ENCODE results near the gene BCL11A.

DNA sequence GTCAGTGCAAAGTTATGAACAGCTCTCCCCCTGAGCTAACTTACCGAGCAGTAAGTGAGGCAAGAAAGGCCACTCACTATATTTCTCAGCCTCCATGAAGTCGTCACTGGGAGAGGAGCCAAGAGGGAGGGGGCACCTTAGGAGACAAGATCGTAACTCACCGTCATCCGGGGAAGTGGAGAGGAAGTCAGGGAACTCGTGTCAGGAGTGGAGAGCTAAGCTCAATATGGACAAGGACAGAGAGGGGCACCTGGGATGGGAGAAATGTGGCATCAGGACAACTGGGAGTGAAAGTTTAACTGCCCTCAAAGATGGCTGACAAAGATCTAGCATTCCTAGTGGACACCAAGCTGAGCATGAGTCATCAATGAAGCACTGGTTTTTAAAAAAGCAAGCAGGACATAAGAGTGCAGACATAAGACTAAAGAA is 37.1 kb downstream of the BCL11A start:
- TF ChIP-seq, protein P1, sequence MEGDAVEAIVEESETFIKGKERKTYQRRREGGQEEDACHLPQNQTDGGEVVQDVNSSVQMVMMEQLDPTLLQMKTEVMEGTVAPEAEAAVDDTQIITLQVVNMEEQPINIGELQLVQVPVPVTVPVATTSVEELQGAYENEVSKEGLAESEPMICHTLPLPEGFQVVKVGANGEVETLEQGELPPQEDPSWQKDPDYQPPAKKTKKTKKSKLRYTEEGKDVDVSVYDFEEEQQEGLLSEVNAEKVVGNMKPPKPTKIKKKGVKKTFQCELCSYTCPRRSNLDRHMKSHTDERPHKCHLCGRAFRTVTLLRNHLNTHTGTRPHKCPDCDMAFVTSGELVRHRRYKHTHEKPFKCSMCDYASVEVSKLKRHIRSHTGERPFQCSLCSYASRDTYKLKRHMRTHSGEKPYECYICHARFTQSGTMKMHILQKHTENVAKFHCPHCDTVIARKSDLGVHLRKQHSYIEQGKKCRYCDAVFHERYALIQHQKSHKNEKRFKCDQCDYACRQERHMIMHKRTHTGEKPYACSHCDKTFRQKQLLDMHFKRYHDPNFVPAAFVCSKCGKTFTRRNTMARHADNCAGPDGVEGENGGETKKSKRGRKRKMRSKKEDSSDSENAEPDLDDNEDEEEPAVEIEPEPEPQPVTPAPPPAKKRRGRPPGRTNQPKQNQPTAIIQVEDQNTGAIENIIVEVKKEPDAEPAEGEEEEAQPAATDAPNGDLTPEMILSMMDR (IDR thresholded peaks at IDR 0.05; ENCODE audit: low read depth, low read length, poor library complexity, severe bottlenecking): no peak
- TF ChIP-seq EZH2phosphoT487 (IDR thresholded peaks at IDR 0.05; ENCODE audit: borderline replicate concordance, low read length): no peak

Data from DOHH2 (cell line).